Esophagus squamous epithelium (tissue), 5 donors: ENCODE measurements around the gene OSBPL9. TPM values are rescaled to one million over a fixed set of nuclear protein-coding genes. Genes with fewer than 3 reads are reported as not detected.

Experiments used
- DNase-seq: peaks from one replicate; lab custom pipeline; 2025; lab: John Stamatoyannopoulos, UW
- H3K27ac ChIP-seq, 4 donors: fragments of 200-600 bp; sonication (generic); one replicate each; pipeline ENCODE4 v1.5.1; 2016 to 2019; ENCODE audit warnings: mild to moderate bottlenecking in 1 of 4
- H3K27me3 ChIP-seq, 4 donors: fragments of 200-600 bp; sonication (generic); 1 replicate in 3 of 4; 2 replicates in 1 of 4; pipeline versions ENCODE4 v1.5.1 to v1.6.0; 2017 to 2021; ENCODE audit warnings: antibody characterized with exemption in 1 of 4
- H3K36me3 ChIP-seq, 3 donors: fragments of 200-600 bp; sonication (generic); one replicate each; pipeline ENCODE4 v1.5.1; 2016 to 2019
- H3K4me1 ChIP-seq, 3 donors: fragments of 200-600 bp; sonication (generic); one replicate each; pipeline ENCODE4 v1.5.1; 2017 to 2019
- H3K4me3 ChIP-seq, 4 donors: fragments of 200-600 bp; sonication (generic); 1 replicate in 3 of 4; 2 replicates in 1 of 4; pipeline ENCODE4 v1.5.1; 2016 to 2019; ENCODE audit warnings: mild to moderate bottlenecking in 2 of 4, moderate library complexity in 1 of 4
- H3K9me3 ChIP-seq, 3 donors: fragments of 200-600 bp; sonication (generic); one replicate each; pipeline ENCODE4 v1.5.1; 2016 to 2019
- POLR2A ChIP-seq, 4 donors: fragments of 450-650 bp; IDR thresholded peaks; one replicate each; pipeline ENCODE4 v1.6.1; 2017; ENCODE audit warnings: antibody characterized with exemption in 4 of 4, mild to moderate bottlenecking in 4 of 4, moderate library complexity in 3 of 4
- WGBS, 2 donors: methylation state at CpG; one replicate each; pipeline ENCODE4 v1.1.5; 2018; 5-methylcytosine and 5-hydroxymethylcytosine counted together
- intact Hi-C: fragments of 100-400 bp; cut with DNase I; formaldehyde crosslinking; loops from one replicate; pipeline ENCODE4 v1.15.0; 2022
- total RNA-seq, 4 donors: library from RNA; depleted of rRNA; stranded (reverse); fragments of >200 nt; gene quantifications; one replicate each; pipeline ENCODE4 v1.1.0, GENCODE V29; 2016
- TF ChIP-seq, protein P1 (sequence below), 6 experiments: fragments of 450-650 bp in 4 of 6; fragments of 200-600 bp in 2 of 6; sonication (generic) in 2 of 6; IDR thresholded peaks; one replicate each; pipeline ENCODE4 v1.5.1; 2016 to 2019; ENCODE audit warnings: antibody characterized with exemption in 6 of 6, mild to moderate bottlenecking in 4 of 6, moderate library complexity in 4 of 6
- donor health status: DM: yes; HTN: yes; CAD: no.

The OSBPL9 gene
- total RNA-seq, 4 donors from 2014 or later: 13.9 to 71.9 (median 37.4) TPM

DNA sequence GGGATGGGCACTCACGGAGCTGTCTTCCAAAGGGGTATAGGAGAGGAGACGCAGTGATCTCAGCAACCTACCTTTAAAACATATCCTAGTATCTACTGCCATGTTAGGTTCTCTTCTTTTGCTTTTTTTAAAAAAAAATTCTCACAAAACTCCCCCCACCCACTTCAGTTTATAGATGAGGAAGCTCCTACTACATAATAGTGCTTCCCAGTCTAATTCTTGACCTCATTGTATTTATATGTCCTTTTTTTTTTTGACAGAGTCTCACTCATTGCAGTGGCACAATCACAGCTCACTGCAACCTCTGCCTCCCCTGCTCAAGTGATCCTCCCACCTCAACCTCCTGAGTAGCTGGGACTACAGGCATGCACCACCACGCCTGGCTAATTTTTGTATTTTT lies 99.9 kb downstream of the OSBPL9 start:
- Histone ChIP-seq H3K4me1 (no peaks in the 10 kb centered on the region), H3K36me3 (peaks cover 0 to 31% (median 0%) of the 10 kb centered on the region in 3 donors), H3K9me3 (no peaks in the 10 kb centered on the region), H3K27me3 (no peaks in the 10 kb centered on the region), H3K27ac (no peak overlapping the region), H3K4me3 (no peak overlapping the region)
- DNase-seq: no peak
- TF ChIP-seq, protein P1, sequence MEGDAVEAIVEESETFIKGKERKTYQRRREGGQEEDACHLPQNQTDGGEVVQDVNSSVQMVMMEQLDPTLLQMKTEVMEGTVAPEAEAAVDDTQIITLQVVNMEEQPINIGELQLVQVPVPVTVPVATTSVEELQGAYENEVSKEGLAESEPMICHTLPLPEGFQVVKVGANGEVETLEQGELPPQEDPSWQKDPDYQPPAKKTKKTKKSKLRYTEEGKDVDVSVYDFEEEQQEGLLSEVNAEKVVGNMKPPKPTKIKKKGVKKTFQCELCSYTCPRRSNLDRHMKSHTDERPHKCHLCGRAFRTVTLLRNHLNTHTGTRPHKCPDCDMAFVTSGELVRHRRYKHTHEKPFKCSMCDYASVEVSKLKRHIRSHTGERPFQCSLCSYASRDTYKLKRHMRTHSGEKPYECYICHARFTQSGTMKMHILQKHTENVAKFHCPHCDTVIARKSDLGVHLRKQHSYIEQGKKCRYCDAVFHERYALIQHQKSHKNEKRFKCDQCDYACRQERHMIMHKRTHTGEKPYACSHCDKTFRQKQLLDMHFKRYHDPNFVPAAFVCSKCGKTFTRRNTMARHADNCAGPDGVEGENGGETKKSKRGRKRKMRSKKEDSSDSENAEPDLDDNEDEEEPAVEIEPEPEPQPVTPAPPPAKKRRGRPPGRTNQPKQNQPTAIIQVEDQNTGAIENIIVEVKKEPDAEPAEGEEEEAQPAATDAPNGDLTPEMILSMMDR (IDR thresholded peaks at IDR 0.05): no peak
- no peak for TF ChIP-seq POLR2A (IDR thresholded peaks at IDR 0.05)
- intact Hi-C loops: no loop called here
- WGBS, 2 donors: 96 to 98% methylated on average over 3 of the region's 3 CpGs

GRCh38 chr1:51717842-51718241 lies 101.0 kb downstream of the OSBPL9 start:
- DNase-seq: no peak
- H3K4me3 ChIP-seq: no peak overlapping the region
- H3K27me3 ChIP-seq: no peaks in the 10 kb centered on the region
- no peaks in the 10 kb centered on the region for H3K4me1 ChIP-seq
- no peak overlapping the region for H3K27ac ChIP-seq
- TF ChIP-seq POLR2A (IDR thresholded peaks at IDR 0.05): no peak
- TF ChIP-seq, protein P1 (IDR thresholded peaks at IDR 0.05): no peak
- intact Hi-C loops: no loop called here
- H3K36me3 ChIP-seq: peaks cover 0 to 31% (median 0%) of the 10 kb centered on the region in 3 donors
- H3K9me3 ChIP-seq: no peaks in the 10 kb centered on the region
- WGBS, 2 donors: 94 to 99% methylated on average over 3 of the region's 3 CpGs

GRCh38 chr1:51719146-51719545 lies 102.3 kb downstream of the OSBPL9 start:
- H3K36me3 ChIP-seq: peaks cover 0 to 31% (median 0%) of the 10 kb centered on the region in 3 donors
- 74 to 87% methylated on average over 2 of the region's 2 CpGs for WGBS, 2 donors
- no peaks in the 10 kb centered on the region for H3K4me1 ChIP-seq
- H3K4me3 ChIP-seq: no peak overlapping the region
- intact Hi-C loops: no loop called here
- no peak for DNase-seq
- no peaks in the 10 kb centered on the region for H3K27me3 ChIP-seq
- TF ChIP-seq, protein P1 (IDR thresholded peaks at IDR 0.05): no peak
- TF ChIP-seq POLR2A (IDR thresholded peaks at IDR 0.05): no peak
- no peaks in the 10 kb centered on the region for H3K9me3 ChIP-seq
- no peak overlapping the region for H3K27ac ChIP-seq

GRCh38 chr1:51724797-51725196 lies 107.9 kb downstream of the OSBPL9 start:
- Histone ChIP-seq H3K4me1 (peaks cover 7 to 20% (median 11%) of the 10 kb centered on the region in 3 donors), H3K36me3 (no peaks in the 10 kb centered on the region), H3K9me3 (no peaks in the 10 kb centered on the region), H3K27ac (no peak overlapping the region), H3K27me3 (no peaks in the 10 kb centered on the region), H3K4me3 (no peak overlapping the region)
- DNase-seq: no peak
- intact Hi-C loops: no loop called here
- 93 to 100% methylated on average over 4 of the region's 4 CpGs for WGBS, 2 donors
- TF ChIP-seq, protein P1 (IDR thresholded peaks at IDR 0.05): no peak
- no peak for TF ChIP-seq POLR2A (IDR thresholded peaks at IDR 0.05)

DNA sequence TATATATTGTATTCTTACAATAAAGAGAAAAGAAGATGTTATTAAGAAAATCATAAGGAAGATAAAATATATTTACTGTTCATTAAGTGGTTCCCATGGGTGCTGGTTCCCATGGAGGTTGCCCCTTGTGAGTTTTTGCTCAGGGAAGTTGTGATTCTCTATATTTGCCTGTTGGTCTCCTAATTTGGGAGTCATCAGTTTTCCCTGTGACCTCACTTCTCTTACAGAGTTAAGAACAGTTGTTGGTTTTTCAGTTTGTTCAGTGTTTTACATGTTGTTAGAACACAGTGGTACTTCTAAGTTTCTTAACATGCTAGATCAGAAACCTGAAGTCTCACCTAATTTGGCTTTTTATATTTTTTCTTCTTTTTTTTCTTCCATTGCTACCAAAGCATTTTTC lies 109.2 kb downstream of the OSBPL9 start:
- TF ChIP-seq, protein P1 (IDR thresholded peaks at IDR 0.05): no peak

More for the DNA sequence above, 109.2 kb downstream of the OSBPL9 start:
- Histone ChIP-seq H3K9me3 (no peaks in the 10 kb centered on the region), H3K4me1 (peaks cover 14 to 33% (median 17%) of the 10 kb centered on the region in 3 donors), H3K27ac (no peak overlapping the region), H3K27me3 (no peaks in the 10 kb centered on the region), H3K4me3 (no peak overlapping the region), H3K36me3 (no peaks in the 10 kb centered on the region)
- intact Hi-C loops: no loop called here
- no peak for DNase-seq
